ENCODE data around the gene TMSB15C. TPM values are rescaled to one million over a fixed set of nuclear protein-coding genes. Genes with fewer than 3 reads are reported as not detected.
"Not testable (repeated sequence)": the region's sequence is repeated elsewhere in the genome, so short reads cannot be mapped to it uniquely, and the experiment has no call there.

TMSB15C gene
- total RNA-seq, 2 experiments from 2014 or later = 4.8 to 6.1 TPM

- no peak overlapping the region for H3K4me3 Mint-ChIP-seq
- no peak overlapping the region for H3K27ac Mint-ChIP-seq
- no peaks in the 10 kb centered on the region for H3K9me3 Mint-ChIP-seq (ENCODE audit: insufficient read depth)
- peaks cover 4% of the 10 kb centered on the region for H3K36me3 Mint-ChIP-seq (ENCODE audit: low read depth)
- peak; percentile 51 for ATAC-seq
- ChIA-PET CTCF (interaction anchor here (0.9 to 4.3 kb wide), 7 partner anchors 12 to 43 kb away, joined by 3 to 61 read pairs (median 4); partner anchors contain the start of gene ZCCHC18), POLR2A (interaction anchor here (1.1 kb wide), 1 partner anchor 24 kb away, joined by 3 read pairs; no protein-coding TSS in a partner anchor)
- peaks cover 2% of the 10 kb centered on the region for H3K4me1 Mint-ChIP-seq (ENCODE audit: low read depth)
- no peaks in the 10 kb centered on the region for H3K27me3 Mint-ChIP-seq (ENCODE audit: low read depth)
- no peak for DNase-seq
Observed at GRCh38 chrX:104098919-104099318, 22.9 kb upstream of the TMSB15C start.

GRCh38 chrX:104098151-104098808, 22.2 kb upstream of the TMSB15C start:
- peak; percentile 63 for DNase-seq
- H3K27ac Mint-ChIP-seq = no peak overlapping the region
- H3K4me3 Mint-ChIP-seq = no peak overlapping the region
- no peak for ATAC-seq
- peaks cover 2% of the 10 kb centered on the region for H3K4me1 Mint-ChIP-seq (ENCODE audit: low read depth)
- peaks cover 3% of the 10 kb centered on the region for H3K36me3 Mint-ChIP-seq (ENCODE audit: low read depth)
- ChIA-PET CTCF (interaction anchor here (0.9 to 4.3 kb wide), 6 partner anchors 13 to 44 kb away, joined by 3 to 61 read pairs (median 5); partner anchors contain the start of gene ZCCHC18), POLR2A (no interaction called here)
- no peaks in the 10 kb centered on the region for H3K27me3 Mint-ChIP-seq (ENCODE audit: low read depth)
- no peaks in the 10 kb centered on the region for H3K9me3 Mint-ChIP-seq (ENCODE audit: insufficient read depth)

- H3K27ac Mint-ChIP-seq = no peak overlapping the region
- H3K27me3 Mint-ChIP-seq (ENCODE audit: low read depth) = peaks cover 2% of the 10 kb centered on the region
- POLR2A ChIA-PET = no interaction called here
Observed at GRCh38 chrX:104085919-104086318, 9.9 kb upstream of the TMSB15C start.

GRCh38 chrX:104085477-104085876, 9.4 kb upstream of the TMSB15C start:
- ChIA-PET CTCF (no interaction called here), POLR2A (no interaction called here)
- H3K27ac Mint-ChIP-seq = no peak overlapping the region
- no peak for ATAC-seq
- no peak for DNase-seq
- H3K4me3 Mint-ChIP-seq = no peak overlapping the region
- no peaks in the 10 kb centered on the region for H3K4me1 Mint-ChIP-seq (ENCODE audit: low read depth)
- H3K9me3 Mint-ChIP-seq (ENCODE audit: insufficient read depth) = no peaks in the 10 kb centered on the region
- H3K36me3 Mint-ChIP-seq (ENCODE audit: low read depth) = no peaks in the 10 kb centered on the region
- peaks cover 2% of the 10 kb centered on the region for H3K27me3 Mint-ChIP-seq (ENCODE audit: low read depth)

More at GRCh38 chrX:104085919-104086318, 9.9 kb upstream of the TMSB15C start:
- CTCF ChIA-PET = no interaction called here
- H3K36me3 Mint-ChIP-seq (ENCODE audit: low read depth) = no peaks in the 10 kb centered on the region
- no peak for ATAC-seq
- H3K4me1 Mint-ChIP-seq (ENCODE audit: low read depth) = no peaks in the 10 kb centered on the region
- H3K9me3 Mint-ChIP-seq (ENCODE audit: insufficient read depth) = no peaks in the 10 kb centered on the region
- no peak overlapping the region for H3K4me3 Mint-ChIP-seq
- DNase-seq = no peak

GRCh38 chrX:104084534-104085277, 8.7 kb upstream of the TMSB15C start:
- Mint-ChIP-seq H3K27me3 (ENCODE audit: low read depth) (peaks cover 2% of the 10 kb centered on the region), H3K36me3 (ENCODE audit: low read depth) (no peaks in the 10 kb centered on the region), H3K27ac (no peak overlapping the region), H3K4me1 (ENCODE audit: low read depth) (no peaks in the 10 kb centered on the region), H3K9me3 (ENCODE audit: insufficient read depth) (no peaks in the 10 kb centered on the region), H3K4me3 (no peak overlapping the region)
- DNase-seq (no peak), ATAC-seq (no peak)
- ChIA-PET POLR2A (interaction anchor here (0.7 kb wide), 1 partner anchor 55 kb away, joined by 3 read pairs; no protein-coding TSS in a partner anchor), CTCF (no interaction called here)

GRCh38 chrX:104084063-104084462, 8.0 kb upstream of the TMSB15C start:
- POLR2A ChIA-PET = no interaction called here

GRCh38 chrX:104077854-104078253, 1.8 kb upstream of the TMSB15C start:
- CTCF ChIA-PET = not testable (repeated sequence)

More at GRCh38 chrX:104084063-104084462, 8.0 kb upstream of the TMSB15C start:
- CTCF ChIA-PET = no interaction called here
- no peaks in the 10 kb centered on the region for H3K9me3 Mint-ChIP-seq (ENCODE audit: insufficient read depth)
- no peaks in the 10 kb centered on the region for H3K4me1 Mint-ChIP-seq (ENCODE audit: low read depth)
- no peak overlapping the region for H3K27ac Mint-ChIP-seq
- ATAC-seq (no peak), DNase-seq (no peak)
- no peak overlapping the region for H3K4me3 Mint-ChIP-seq
- H3K36me3 Mint-ChIP-seq (ENCODE audit: low read depth) = no peaks in the 10 kb centered on the region
- H3K27me3 Mint-ChIP-seq (ENCODE audit: low read depth) = peaks cover 2% of the 10 kb centered on the region

GRCh38 chrX:104062636-104063035, 13.4 kb downstream of the TMSB15C start:
- ATAC-seq; CTCF ChIA-PET; DNase-seq; H3K4me1 Mint-ChIP-seq (ENCODE audit: low read depth); H3K36me3 Mint-ChIP-seq (ENCODE audit: low read depth); H3K4me3 Mint-ChIP-seq; H3K27ac Mint-ChIP-seq; POLR2A ChIA-PET; H3K27me3 Mint-ChIP-seq (ENCODE audit: low read depth); H3K9me3 Mint-ChIP-seq (ENCODE audit: insufficient read depth): not testable (repeated sequence)

More at GRCh38 chrX:104077854-104078253, 1.8 kb upstream of the TMSB15C start:
- H3K36me3 Mint-ChIP-seq (ENCODE audit: low read depth); DNase-seq; H3K27ac Mint-ChIP-seq; ATAC-seq; H3K4me3 Mint-ChIP-seq; H3K9me3 Mint-ChIP-seq (ENCODE audit: insufficient read depth); POLR2A ChIA-PET; H3K4me1 Mint-ChIP-seq (ENCODE audit: low read depth); H3K27me3 Mint-ChIP-seq (ENCODE audit: low read depth): not testable (repeated sequence)

- H3K27me3 Mint-ChIP-seq (ENCODE audit: low read depth); H3K36me3 Mint-ChIP-seq (ENCODE audit: low read depth); H3K9me3 Mint-ChIP-seq (ENCODE audit: insufficient read depth); ATAC-seq; H3K27ac Mint-ChIP-seq; DNase-seq; H3K4me3 Mint-ChIP-seq; POLR2A ChIA-PET; H3K4me1 Mint-ChIP-seq (ENCODE audit: low read depth); CTCF ChIA-PET: not testable (repeated sequence)
Observed at GRCh38 chrX:104054956-104055355, 21.1 kb downstream of the TMSB15C start.

- H3K9me3 Mint-ChIP-seq (ENCODE audit: insufficient read depth) = no peaks in the 10 kb centered on the region
- ChIA-PET POLR2A (no interaction called here), CTCF (no interaction called here)
- H3K4me3 Mint-ChIP-seq = no peak overlapping the region
- ATAC-seq (no peak), DNase-seq (no peak)
- H3K27me3 Mint-ChIP-seq (ENCODE audit: low read depth) = no peaks in the 10 kb centered on the region
- no peaks in the 10 kb centered on the region for H3K36me3 Mint-ChIP-seq (ENCODE audit: low read depth)
- no peak overlapping the region for H3K27ac Mint-ChIP-seq
- no peaks in the 10 kb centered on the region for H3K4me1 Mint-ChIP-seq (ENCODE audit: low read depth)
Observed at GRCh38 chrX:104047171-104047570, 28.9 kb downstream of the TMSB15C start.

GRCh38 chrX:104045642-104046041, 30.4 kb downstream of the TMSB15C start:
- H3K27me3 Mint-ChIP-seq (ENCODE audit: low read depth) = no peaks in the 10 kb centered on the region
- no peak for ATAC-seq
- no peaks in the 10 kb centered on the region for H3K4me1 Mint-ChIP-seq (ENCODE audit: low read depth)
- POLR2A ChIA-PET = no interaction called here
- no peaks in the 10 kb centered on the region for H3K9me3 Mint-ChIP-seq (ENCODE audit: insufficient read depth)
- CTCF ChIA-PET = no interaction called here
- H3K36me3 Mint-ChIP-seq (ENCODE audit: low read depth) = no peaks in the 10 kb centered on the region
- DNase-seq = no peak
- no peak overlapping the region for H3K27ac Mint-ChIP-seq
- no peak overlapping the region for H3K4me3 Mint-ChIP-seq

- Mint-ChIP-seq H3K4me1 (ENCODE audit: low read depth) (no peaks in the 10 kb centered on the region), H3K4me3 (no peak overlapping the region), H3K9me3 (ENCODE audit: insufficient read depth) (no peaks in the 10 kb centered on the region), H3K36me3 (ENCODE audit: low read depth) (no peaks in the 10 kb centered on the region), H3K27me3 (ENCODE audit: low read depth) (no peaks in the 10 kb centered on the region), H3K27ac (no peak overlapping the region)
- no peak for ATAC-seq
- ChIA-PET POLR2A (no interaction called here), CTCF (no interaction called here)
- DNase-seq = no peak
Observed at GRCh38 chrX:104041003-104041402, 35.0 kb downstream of the TMSB15C start.

Measured in activated CD8-positive, alpha-beta T cell treated with anti-CD3 and anti-CD28 coated beads, Interleukin-2, amount 10 ng/mL, durations not matched to agents 7 days and 5 days (primary cell).